ENCODE measurements around the gene GPBAR1. TPM values are rescaled to one million over a fixed set of nuclear protein-coding genes. Genes with fewer than 3 reads are reported as not detected.

Gene GPBAR1
- total RNA-seq, 1 experiment from 2014 or later, result 0.20 TPM

DNA sequence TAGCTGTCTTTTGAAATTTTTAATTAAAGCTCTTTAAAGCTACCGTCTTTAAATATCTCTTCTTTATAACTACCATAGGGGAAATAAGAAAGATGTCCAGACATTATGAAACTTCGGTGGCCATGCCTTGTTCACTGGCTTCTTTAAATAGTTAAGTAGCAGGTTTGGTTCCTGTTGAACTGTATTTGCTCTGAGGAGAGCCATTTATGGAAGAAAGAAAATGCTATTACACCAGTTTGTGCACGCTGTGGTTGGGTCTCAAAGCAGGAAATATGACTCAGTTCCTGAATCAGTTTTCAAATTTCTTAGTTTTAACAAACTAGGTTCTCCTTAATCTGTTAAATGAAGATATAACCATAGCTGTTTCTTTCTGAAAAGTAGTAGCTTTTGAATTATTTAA lies 31.6 kb upstream of the GPBAR1 start (continued):
- TF ChIP-seq ZNF425 (CRISPR knock-in tag; conservative IDR thresholded peaks at IDR 0.05), result no peak

DNA sequence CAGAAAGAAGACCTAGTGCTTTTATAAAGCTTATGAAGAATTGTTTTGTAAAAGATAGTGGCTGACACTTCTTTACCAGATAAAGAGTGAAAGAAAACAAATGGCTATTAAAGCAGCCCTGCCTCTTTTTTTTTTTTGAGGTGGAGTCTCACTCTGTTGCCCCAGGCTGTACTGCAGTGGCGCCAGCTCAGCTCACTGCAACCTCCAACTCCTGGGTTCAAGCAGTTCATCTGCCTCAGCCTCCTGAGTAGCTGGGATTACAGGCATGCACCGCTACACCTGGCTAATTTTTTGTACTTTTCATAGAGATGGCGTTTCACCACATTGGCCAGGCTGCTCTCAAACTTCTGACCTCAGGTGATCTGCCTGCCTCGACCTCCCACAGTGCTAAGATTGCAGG lies 31.0 kb upstream of the GPBAR1 start:
- TF ChIP-seq GABPB1 (CRISPR knock-in tag; IDR thresholded peaks at IDR 0.05) (no peak), RELA (CRISPR knock-in tag; IDR thresholded peaks at IDR 0.05; ENCODE audit: borderline replicate concordance) (no peak), NFYB (CRISPR knock-in tag; conservative IDR thresholded peaks at IDR 0.05; ENCODE audit: low read depth) (no peak), ZNF671 (CRISPR knock-in tag; IDR thresholded peaks at IDR 0.05) (no peak), CBFB (CRISPR knock-in tag; IDR thresholded peaks at IDR 0.05; ENCODE audit: low read depth) (no peak), TCF7 (CRISPR knock-in tag; IDR thresholded peaks at IDR 0.05; ENCODE audit: low read depth) (no peak), ARID4B (CRISPR knock-in tag; IDR thresholded peaks at IDR 0.05; ENCODE audit: borderline replicate concordance) (no peak), FOXP1 (CRISPR knock-in tag; IDR thresholded peaks at IDR 0.05; ENCODE audit: borderline replicate concordance) (no peak), ZNF396 (CRISPR knock-in tag; IDR thresholded peaks at IDR 0.05; ENCODE audit: borderline replicate concordance) (no peak)
- TF ChIP-seq, protein P1, sequence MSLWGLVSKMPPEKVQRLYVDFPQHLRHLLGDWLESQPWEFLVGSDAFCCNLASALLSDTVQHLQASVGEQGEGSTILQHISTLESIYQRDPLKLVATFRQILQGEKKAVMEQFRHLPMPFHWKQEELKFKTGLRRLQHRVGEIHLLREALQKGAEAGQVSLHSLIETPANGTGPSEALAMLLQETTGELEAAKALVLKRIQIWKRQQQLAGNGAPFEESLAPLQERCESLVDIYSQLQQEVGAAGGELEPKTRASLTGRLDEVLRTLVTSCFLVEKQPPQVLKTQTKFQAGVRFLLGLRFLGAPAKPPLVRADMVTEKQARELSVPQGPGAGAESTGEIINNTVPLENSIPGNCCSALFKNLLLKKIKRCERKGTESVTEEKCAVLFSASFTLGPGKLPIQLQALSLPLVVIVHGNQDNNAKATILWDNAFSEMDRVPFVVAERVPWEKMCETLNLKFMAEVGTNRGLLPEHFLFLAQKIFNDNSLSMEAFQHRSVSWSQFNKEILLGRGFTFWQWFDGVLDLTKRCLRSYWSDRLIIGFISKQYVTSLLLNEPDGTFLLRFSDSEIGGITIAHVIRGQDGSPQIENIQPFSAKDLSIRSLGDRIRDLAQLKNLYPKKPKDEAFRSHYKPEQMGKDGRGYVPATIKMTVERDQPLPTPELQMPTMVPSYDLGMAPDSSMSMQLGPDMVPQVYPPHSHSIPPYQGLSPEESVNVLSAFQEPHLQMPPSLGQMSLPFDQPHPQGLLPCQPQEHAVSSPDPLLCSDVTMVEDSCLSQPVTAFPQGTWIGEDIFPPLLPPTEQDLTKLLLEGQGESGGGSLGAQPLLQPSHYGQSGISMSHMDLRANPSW (CRISPR knock-in tag; conservative IDR thresholded peaks at IDR 0.05; ENCODE audit: low read depth), result no peak
- TF ChIP-seq, protein P2, sequence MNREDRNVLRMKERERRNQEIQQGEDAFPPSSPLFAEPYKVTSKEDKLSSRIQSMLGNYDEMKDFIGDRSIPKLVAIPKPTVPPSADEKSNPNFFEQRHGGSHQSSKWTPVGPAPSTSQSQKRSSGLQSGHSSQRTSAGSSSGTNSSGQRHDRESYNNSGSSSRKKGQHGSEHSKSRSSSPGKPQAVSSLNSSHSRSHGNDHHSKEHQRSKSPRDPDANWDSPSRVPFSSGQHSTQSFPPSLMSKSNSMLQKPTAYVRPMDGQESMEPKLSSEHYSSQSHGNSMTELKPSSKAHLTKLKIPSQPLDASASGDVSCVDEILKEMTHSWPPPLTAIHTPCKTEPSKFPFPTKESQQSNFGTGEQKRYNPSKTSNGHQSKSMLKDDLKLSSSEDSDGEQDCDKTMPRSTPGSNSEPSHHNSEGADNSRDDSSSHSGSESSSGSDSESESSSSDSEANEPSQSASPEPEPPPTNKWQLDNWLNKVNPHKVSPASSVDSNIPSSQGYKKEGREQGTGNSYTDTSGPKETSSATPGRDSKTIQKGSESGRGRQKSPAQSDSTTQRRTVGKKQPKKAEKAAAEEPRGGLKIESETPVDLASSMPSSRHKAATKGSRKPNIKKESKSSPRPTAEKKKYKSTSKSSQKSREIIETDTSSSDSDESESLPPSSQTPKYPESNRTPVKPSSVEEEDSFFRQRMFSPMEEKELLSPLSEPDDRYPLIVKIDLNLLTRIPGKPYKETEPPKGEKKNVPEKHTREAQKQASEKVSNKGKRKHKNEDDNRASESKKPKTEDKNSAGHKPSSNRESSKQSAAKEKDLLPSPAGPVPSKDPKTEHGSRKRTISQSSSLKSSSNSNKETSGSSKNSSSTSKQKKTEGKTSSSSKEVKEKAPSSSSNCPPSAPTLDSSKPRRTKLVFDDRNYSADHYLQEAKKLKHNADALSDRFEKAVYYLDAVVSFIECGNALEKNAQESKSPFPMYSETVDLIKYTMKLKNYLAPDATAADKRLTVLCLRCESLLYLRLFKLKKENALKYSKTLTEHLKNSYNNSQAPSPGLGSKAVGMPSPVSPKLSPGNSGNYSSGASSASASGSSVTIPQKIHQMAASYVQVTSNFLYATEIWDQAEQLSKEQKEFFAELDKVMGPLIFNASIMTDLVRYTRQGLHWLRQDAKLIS (CRISPR knock-in tag; IDR thresholded peaks at IDR 0.05; ENCODE audit: borderline replicate concordance), result no peak
- TF ChIP-seq, protein P3, sequence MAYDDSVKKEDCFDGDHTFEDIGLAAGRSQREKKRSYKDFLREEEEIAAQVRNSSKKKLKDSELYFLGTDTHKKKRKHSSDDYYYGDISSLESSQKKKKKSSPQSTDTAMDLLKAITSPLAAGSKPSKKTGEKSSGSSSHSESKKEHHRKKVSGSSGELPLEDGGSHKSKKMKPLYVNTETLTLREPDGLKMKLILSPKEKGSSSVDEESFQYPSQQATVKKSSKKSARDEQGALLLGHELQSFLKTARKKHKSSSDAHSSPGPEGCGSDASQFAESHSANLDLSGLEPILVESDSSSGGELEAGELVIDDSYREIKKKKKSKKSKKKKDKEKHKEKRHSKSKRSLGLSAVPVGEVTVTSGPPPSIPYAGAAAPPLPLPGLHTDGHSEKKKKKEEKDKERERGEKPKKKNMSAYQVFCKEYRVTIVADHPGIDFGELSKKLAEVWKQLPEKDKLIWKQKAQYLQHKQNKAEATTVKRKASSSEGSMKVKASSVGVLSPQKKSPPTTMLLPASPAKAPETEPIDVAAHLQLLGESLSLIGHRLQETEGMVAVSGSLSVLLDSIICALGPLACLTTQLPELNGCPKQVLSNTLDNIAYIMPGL (CRISPR knock-in tag; IDR thresholded peaks at IDR 0.05), result no peak
- no peaks in the 10 kb centered on the region for H3K27me3 Mint-ChIP-seq (ENCODE audit: low read depth)
- no peak overlapping the region for H3K4me3 Mint-ChIP-seq
- H3K4me1 Mint-ChIP-seq, result no peaks in the 10 kb centered on the region
- ATAC-seq (no peak), DNase-seq (ENCODE audit: low spot score) (no peak)
- H3K27ac Mint-ChIP-seq, result no peak overlapping the region
- peaks cover 79% of the 10 kb centered on the region for H3K36me3 Mint-ChIP-seq
- peaks cover 7% of the 10 kb centered on the region for H3K9me3 Mint-ChIP-seq
- ChIA-PET POLR2A (no interaction called here), CTCF (interaction anchor here (0.6 to 1.5 kb wide), 3 partner anchors 8 to 61 kb away, joined by 3 to 4 read pairs (median 4); no protein-coding TSS in a partner anchor)
